Stimulated activated CD4-positive, alpha-beta T cell treated with anti-CD3 and anti-CD28 coated beads, Interleukin-4, amount 100 ng/mL, for 48 hours (primary cell): ENCODE measurements around the gene SLC17A3.

Experiments
- DNase-seq, 2 donors: peaks; one replicate each; pipeline ENCODE4 v3.0.0-alpha.2; 2020; ENCODE audit warnings: low read depth in 2 of 2

SLC17A3 gene

DNA sequence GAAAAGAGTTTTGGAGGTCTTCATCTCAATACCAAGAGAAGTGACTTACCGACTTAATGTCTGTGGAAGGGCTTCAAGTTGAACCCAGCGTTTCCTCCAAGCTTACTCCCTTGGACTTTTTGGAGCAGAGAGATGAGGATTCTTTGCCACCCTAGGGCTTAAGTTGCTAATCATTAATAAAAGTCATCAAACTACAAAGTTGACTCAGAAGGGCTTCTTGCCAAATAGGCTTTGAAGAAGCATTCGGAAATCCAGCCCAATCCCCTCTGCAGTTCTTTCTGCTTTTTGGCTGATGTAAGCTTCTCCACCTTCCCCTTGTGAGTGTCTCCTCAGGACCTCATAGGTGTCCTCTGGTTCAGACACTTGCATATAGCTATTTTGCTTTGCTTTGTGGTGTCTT is at the start of gene SLC17A3:
Gene SLC17A3, minus strand, starts transcription at position 126 of the 400 bp plus-strand sequence. CDS start 5,856 bp downstream, outside the sequence.
- DNase-seq = no peak

DNA sequence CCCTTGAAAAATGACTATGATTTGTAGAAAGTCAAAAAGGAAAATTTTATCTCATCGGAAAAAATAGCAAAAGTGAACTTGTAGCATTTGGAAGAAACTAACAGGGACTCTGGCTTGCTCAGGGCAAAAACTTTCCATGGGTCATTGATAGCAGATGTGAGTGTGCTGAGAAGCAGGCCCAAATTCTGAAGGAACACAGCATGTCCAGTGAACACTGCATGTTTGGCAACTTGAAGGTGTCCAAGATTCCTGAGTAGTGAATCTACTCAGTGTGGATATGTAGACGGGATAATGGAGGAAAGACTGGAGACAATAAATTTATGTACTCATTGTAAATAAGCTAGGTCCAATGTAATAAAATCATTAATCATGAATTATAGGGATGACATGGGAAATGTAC is 48.3 kb upstream of the SLC17A3 start:
- DNase-seq = no peak

DNA sequence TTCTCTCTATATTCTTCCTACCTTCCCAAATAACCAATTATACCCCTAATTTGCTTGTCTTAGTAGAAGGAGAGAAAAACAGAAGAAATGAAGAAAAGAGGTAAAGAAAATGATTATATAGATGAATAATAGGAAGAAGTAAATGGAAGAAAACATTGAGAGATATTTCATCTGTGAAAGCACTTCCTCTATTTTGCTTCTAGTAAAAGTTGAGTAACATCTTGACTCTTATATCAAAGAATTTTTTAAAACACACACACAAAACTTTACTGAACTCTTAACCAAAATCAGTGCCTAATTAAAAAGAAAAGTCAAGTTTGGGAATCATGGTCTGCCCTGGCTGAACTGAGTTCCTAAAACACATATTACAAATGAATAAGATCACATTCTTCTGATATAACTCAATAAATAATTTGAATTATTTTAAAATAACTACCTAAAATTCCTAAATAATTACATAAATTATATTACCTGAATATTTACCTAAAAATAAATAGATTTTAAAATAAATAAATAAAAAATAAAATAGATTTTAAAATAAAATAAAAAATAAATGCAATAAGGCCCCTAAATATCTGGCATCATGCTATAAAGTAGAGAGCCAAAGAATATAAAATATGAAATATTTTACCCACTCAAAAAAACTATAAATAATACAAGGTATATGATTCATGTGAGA is 47.6 kb upstream of the SLC17A3 start:
- DNase-seq = no peak

GRCh38 chr6:25919657-25920056 is 45.6 kb upstream of the SLC17A3 start:
- no peak for DNase-seq

- peak in 1 of 2 donors; percentile 6 for DNase-seq
Measured at GRCh38 chr6:25918083-25918683, 44.1 kb upstream of the SLC17A3 start.

DNA sequence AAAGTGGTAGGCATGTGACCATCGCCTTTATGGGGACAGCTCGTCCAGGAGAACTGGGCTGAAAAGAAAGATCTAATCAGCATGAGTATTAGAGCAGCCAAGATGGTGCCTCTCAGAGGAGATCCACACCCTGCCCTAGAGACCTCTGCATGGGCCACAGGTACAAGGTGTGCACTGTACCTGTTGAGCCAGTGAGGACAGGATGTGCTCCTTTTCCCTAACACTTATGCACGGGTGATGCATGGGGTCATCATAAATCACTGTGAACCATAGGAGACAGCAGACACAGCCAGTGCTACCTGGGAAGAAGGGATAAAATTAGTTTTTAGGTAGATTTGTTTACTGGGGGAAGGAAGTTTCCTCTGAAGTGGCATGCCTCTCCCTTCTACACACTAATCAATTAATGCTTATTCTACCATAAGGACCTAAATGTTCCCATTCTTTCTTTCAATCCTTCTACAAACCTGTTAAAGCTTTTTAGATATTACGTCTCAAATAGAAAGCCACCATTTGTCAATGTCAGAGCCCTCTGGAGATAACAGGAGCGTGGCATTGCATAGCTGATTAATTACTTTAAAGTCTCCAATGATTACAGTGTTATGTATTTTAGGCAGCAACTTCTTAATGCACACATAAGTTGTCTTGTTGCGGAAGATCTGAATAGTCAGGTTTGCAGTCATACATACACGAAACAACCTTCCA is 42.9 kb upstream of the SLC17A3 start:
- no peak for DNase-seq

DNA sequence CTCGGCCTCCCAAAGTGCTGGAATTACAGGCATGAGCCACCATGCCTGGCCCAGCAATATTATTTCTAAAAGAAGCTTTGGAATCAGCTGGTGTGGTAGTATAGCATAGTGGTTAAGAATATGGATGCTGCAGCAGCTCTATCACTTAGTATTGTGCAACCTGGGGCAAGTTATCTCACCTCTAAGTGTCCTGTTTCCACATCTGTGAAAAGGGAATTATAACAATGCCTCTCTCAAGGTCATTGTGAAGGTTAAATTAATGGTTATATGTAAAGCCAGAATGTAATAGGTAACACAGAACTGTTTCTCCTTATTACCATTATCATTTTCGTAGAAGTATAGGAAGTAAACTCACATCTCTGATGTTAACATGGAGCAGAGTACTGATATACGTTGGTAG is 42.3 kb upstream of the SLC17A3 start:
- no peak for DNase-seq

DNA sequence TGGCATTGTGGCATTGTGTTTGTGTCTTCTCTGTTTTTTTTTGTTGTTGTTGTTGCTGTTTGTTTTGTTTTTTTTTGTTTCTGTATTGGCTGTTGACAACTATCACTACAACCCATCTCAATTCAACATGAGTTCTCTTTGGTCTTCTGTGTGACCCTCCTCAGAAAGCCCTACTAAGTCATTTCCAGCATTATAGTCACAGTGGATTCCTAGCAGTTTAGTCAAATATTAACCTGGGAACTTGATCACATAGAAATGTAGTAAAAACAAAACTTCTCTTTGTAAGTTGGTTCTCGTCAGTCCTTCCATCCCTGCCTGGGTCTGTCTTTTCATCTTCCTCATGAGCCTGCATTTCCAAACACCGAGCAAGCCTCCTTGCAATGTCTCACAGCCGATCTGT is 39.7 kb upstream of the SLC17A3 start:
- DNase-seq = no peak

- DNase-seq = no peak
Measured at GRCh38 chr6:25911351-25911750, 37.3 kb upstream of the SLC17A3 start.

- DNase-seq = no peak
Measured at GRCh38 chr6:25907475-25908014, 33.5 kb upstream of the SLC17A3 start.

DNA sequence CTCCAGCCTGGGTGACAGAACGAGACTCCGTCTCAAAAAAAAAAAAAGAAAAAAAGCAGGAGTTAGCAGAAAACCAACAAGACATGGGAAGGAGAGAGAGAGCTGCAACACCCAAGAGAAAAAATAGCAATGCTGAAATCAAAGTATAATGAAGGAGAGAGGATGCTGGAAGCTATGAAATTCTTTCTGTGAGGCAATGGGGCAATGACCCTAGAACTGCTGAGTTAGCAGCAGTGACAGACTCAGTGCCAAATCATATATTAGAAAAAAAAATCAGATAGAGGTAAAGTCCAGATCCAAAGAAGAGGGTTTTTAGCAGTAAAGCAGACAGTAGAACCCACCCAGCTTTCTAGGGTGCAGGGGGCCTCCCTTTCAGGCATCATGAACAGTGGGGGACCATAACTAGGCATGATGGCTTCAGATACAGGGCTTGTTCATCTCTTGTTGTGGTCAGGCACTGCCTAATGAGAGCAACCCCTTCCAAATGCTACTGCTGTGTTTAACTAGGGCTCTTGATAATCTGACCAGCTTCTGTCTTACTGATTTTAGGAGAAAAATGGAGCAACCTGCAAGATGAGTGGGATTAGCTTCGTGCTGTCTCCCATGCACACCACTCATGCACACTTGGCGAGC is 29.5 kb upstream of the SLC17A3 start:
- no peak for DNase-seq

- no peak for DNase-seq
Measured at GRCh38 chr6:25902071-25902470, 28.0 kb upstream of the SLC17A3 start.

GRCh38 chr6:25900843-25901242 is 26.8 kb upstream of the SLC17A3 start:
- no peak for DNase-seq

GRCh38 chr6:25899580-25900408 is 25.8 kb upstream of the SLC17A3 start:
- no peak for DNase-seq

DNA sequence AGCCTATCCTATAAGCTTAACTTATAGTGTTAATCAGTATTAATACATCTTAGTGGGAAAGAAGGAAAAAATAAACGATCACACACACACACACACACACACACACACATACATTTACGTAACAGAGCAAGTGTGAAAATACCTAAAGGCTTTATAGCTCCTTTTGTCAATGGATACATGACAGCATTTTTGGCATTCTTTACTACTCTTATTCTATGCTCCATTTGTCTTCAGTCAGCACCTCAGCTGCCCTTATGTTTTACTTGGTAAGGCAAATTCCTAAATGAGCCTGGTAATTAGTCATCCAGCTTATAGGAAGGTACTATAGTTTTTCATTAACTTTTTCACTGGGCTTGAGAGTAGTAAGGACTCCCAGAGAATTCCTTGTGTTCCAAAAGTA is 25.1 kb upstream of the SLC17A3 start:
- DNase-seq = no peak

DNA sequence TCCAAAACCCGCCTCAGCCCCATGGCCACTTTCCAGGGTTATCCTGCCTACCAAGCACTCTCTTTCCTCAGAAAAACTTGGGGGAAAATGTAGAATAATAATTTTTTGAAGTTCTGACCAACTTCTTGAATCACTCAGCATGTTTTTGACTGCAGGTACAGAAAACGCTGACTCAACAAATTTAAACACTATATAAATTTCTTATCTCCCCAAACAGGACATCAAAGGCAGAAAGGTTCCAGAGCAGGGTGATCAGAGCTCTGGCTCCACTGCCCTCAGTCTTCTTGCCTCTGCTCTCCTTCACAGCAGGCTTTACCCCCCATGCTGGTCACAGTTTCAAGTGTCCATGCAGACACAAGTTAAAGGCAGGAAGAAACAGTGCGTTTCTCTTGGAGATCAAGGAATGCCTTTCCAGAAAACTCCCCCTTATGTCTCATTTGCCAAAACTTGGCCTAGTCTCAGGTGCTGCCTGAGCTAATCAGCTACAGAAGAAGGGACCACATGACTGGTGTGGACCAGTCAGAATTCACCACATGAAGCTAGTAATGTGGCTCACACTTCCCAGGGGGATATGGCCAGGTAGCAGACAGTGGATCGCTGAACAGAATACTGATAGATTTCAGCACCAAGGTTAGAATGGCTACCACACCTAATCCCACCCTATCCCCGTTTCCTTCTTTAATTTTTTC is 24.4 kb upstream of the SLC17A3 start:
- DNase-seq = no peak

DNA sequence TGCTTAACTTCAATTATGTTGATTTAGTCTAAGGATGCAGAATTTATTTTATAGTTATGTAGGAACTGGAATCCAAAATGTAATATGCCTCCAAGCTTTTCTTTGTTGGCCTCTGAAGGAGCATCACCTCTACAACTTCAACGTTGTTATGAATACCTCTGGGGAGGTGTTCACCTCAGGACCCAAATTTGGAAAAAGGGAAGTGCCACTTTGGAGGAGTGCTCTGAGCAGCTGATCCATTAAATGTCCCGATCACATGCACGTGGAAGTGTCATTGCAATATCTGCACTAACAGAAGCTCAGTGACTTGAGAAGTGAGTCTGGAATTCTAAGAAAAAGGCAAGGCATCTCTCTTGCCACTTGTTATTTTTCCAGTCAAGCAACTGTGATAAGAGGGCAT is 22.2 kb upstream of the SLC17A3 start:
- DNase-seq = no peak

GRCh38 chr6:25895771-25896170 is 21.7 kb upstream of the SLC17A3 start:
- no peak for DNase-seq

DNA sequence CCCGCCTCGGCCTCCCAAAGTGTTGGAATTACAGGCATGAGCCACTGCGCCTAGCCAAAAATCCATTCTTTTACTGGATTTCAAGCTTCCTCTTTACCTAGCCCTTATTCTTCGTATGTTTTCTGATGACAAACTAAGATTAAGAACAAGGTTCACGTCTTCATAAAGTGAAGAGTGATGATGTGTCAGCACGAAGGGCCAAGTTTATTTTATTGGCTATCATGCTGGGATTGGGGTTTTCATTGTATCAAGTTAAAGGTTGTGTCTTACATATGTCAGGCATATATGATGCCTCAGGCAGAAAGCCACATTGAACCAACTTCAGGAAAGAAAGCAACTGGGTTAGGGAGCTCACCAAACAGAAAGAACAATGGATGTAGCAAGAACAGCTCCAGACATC is 19.7 kb upstream of the SLC17A3 start:
- no peak for DNase-seq

DNA sequence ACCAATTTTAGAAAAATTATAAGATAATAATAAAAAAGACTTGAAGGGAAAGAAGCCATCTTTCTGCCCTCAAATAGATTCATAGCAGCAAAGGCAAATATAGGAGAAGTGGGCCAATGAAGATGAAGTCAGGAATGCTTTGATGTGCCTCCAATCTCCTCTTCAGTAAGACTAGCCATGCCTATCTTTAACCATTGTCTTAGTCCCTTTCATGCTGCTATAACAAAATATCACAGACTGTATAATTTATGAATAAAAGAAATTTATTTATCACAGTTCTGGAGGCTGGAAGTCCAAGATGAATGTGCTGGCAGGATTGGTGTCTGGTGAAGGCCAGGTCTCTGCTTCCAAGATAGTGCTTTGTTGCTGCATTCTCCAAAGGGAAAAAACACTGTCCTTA is 18.8 kb upstream of the SLC17A3 start:
- DNase-seq = no peak
